Activated CD4-positive, alpha-beta T cell treated with anti-CD3 and anti-CD28 coated beads, Interleukin-2, amount 50 U/mL, for 16 hours (primary cell): Measurements from ENCODE around the gene CHSY1.
"Not testable (repeated sequence)": the region's sequence is repeated elsewhere in the genome, so short reads cannot be mapped to it uniquely, and the experiment has no call there.

Source experiments
- DNase-seq: peaks from one replicate; pipeline ENCODE4 v3.0.0-alpha.2; 2020

The CHSY1 gene

DNA sequence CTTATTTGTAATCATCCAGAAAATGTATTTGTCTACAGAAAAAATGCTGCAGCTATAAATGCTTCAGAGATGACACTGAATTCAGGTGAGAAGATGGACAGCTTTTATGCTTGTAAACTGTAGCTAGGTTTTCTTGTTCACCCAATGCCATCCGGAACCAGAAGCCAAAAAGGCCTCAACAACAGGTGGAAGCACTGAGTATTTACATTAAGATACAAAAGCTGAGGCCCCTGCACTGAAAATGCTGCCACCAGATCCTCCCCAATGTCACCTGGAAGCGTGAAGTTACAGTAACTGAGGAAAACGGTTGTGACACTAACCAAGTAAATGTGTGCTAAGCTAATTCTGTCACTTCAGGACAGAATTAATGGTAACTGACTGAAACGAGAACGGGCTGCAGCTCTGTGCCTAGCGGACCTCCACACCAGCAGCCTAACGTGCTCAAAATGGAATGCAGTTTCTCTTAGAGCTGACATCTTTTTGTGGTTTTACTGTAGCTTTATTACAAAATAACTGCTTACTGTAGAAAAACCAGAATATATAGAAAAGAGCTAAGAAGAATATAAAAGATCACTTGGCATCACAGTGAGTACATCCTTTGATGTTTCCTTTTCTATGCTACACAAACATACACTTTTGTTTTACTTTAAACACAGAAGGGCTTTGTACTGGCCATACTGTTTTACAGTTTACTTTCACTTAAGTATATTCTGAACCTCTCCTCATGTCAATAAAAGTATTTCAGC, 7.6 kb downstream of the CHSY1 start:
- no peak for DNase-seq

GRCh38 chr15:101243420-101243819, 8.4 kb downstream of the CHSY1 start:
- DNase-seq: no peak

- no peak for DNase-seq
Observed at GRCh38 chr15:101242999-101243336, 8.9 kb downstream of the CHSY1 start.

- peak; percentile 85 for DNase-seq
Observed at GRCh38 chr15:101242160-101242998, 9.5 kb downstream of the CHSY1 start.

GRCh38 chr15:101240358-101240757, 11.5 kb downstream of the CHSY1 start:
- DNase-seq: no peak

GRCh38 chr15:101239724-101240136, 12.1 kb downstream of the CHSY1 start:
- no peak for DNase-seq

GRCh38 chr15:101237251-101237650, 14.6 kb downstream of the CHSY1 start:
- no peak for DNase-seq

DNA sequence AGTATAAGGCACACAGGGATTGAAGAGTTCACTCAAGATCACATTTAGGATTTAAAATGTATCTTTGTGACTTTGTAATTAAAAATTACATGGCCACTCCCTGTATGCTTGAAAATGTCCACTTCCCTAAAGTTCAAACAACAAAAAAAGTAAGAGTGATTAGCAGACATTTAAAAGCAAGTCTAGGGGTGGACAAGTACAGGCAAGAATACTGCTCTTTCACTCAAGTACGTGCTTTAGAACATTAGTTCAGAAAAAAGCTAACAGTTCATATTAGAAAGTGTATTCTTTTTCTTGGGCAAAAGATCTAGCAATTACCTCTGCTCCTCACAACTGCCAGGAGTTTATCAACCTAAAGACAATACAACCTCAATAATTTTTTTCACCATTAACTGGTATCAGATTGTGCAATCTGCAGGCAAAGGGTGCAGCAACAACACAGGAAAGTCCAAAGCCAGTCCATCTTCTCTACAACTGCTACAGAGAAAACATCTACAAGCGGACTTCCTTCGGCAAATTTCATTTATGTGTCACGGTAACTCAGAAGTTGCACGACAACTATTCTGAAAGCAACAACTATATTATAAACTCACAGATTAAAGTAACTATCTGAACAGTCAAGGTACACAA, 18.1 kb downstream of the CHSY1 start:
- DNase-seq: no peak

DNA sequence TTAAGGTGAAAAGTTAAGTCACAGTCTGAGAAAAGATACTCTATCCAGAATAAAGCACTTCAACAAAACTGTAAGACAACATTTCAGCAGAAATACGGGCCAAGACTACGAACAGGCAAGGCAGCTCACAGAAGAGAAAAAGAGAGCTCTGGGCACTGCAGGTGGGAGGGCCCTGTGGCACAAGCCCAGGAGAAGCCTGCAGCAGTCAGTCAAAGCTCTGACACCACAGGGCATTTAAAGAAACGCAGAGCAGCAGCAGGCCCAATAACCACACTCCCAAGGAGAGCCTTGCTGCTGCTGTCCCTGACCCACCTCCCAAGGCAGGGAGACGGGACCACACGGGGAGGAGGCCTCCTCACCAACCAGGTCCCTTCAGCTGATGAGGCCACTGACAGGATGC, 19.2 kb downstream of the CHSY1 start:
- no peak for DNase-seq

GRCh38 chr15:101228313-101228712, 23.5 kb downstream of the CHSY1 start:
- no peak for DNase-seq

DNA sequence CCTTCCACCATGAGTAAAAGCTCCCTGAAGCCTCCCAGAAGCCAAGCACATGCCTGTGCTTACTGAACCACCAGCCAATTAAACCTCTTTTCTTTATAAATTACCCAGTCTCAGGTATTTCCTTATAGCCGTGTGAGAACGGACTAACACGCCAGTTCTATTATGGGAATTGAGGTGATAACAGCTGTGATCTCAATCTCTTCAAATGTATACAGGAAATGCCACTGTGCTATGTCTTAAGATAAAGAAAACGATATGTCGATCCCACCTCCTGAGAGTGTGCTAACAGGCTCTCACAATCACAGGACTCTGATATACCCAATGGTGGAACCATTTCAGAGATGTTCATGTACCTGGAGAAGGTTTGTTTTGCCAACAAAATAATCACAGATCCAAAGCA, 26.2 kb downstream of the CHSY1 start:
- DNase-seq: no peak

- DNase-seq: no peak
Observed at GRCh38 chr15:101221902-101222301, 29.9 kb downstream of the CHSY1 start.

- no peak for DNase-seq
Observed at GRCh38 chr15:101220060-101220459, 31.8 kb downstream of the CHSY1 start.

- no peak for DNase-seq
Observed at GRCh38 chr15:101219441-101219840, 32.4 kb downstream of the CHSY1 start.

DNA sequence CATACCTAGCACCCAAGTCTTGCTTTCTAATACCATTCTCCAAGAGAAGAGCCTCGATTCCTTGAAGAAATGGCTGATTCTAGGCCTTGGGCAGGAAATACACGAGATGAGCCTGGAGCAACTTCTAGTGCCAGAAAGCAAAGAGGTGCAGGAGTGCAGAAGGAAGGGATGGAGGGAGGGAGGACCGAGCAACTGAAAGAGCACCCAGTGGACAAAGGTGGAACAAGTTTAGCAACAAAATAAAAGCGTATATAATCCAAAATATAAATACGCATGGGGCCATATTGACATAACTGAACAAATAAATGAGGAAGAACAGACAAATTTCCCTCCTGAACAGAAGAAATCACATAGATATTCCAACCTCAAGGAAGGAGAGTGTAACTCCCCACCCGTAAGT, 34.4 kb downstream of the CHSY1 start:
- no peak for DNase-seq

GRCh38 chr15:101216100-101216499, 35.7 kb downstream of the CHSY1 start:
- no peak for DNase-seq

DNA sequence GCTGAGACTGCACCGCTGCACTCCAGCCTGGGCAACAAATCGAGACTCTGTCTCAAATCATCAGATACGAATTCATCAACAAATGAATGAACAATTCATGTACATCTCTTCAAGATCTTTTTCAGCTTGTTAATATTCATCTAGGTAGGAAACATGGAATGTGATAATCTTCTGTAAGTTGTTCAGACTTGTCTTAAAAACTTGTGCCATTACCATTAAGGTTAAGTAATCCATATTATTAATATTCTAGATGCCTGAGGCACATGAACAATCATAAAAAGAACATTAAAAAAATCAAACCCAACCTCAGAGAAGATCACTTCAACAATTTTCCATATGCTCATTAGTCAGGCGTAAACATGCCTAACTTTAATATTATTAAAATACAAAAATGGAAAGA, 36.2 kb downstream of the CHSY1 start:
- no peak for DNase-seq

DNA sequence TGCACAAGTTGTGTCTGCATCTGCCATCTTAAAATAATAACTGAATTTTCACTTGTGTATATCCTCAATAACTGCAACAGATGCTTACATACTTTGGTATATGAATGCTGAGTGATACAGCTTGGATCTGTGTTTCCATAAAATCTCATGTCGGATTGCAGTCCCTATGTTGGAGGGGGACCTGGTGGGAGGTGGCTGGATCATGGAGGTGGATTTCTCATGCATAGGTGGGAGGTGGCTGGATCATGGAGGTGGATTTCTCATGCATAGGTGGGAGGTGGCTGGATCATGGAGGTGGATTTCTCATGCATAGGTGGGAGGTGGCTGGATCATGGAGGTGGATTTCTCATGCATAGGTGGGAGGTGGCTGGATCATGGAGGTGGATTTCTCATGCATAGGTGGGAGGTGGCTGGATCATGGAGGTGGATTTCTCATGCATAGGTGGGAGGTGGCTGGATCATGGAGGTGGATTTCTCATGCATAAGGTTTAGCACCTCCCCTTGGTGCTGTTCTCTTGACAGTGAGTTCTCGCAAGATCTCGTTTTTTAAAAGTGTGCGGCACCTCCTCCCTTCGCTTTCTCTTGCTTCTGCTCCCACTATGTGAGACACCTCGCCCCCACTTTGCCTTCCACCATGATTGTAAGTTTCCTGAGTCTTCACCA, 37.3 kb downstream of the CHSY1 start:
- not testable (repeated sequence) for DNase-seq

DNA sequence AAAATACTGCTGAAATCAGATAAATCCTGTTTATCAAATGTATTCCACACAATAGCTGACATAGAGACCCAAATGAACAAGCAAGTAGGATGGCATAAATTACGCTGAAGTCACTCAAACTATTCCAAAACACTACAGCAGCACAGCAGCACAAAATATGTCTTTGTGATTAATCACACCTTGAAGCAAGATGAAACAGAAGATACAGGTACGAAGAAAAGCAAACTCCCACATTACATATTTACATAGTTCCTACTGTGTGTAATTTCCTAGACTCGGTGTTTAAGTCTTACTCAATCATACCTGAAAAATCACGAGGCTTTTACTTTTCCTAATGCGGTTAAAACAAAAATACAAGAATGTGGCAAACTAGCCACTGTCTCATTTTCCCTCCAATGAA, 38.3 kb downstream of the CHSY1 start:
- DNase-seq: no peak

DNA sequence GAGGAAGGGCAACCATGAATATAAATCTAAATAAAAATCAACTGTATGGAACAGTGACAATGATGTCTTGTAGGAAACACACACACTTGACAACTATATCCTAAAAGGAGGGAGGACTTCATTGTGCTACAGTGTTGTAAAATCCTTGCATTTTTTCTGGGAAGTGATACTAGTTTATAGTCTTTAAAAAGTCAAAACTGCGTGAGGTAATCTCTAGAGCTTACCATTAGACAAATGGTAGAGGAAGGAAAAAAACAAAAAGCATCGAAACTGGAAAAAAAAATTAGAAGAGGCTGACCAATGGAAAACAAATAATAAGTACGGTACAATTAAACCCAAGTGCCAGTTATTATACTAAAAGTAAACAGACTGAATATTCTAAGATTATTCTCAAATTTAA, 38.7 kb downstream of the CHSY1 start:
- no peak for DNase-seq

- no peak for DNase-seq
Observed at GRCh38 chr15:101211897-101212296, 40.0 kb downstream of the CHSY1 start.

GRCh38 chr15:101210466-101210865, 41.4 kb downstream of the CHSY1 start:
- DNase-seq: no peak

DNA sequence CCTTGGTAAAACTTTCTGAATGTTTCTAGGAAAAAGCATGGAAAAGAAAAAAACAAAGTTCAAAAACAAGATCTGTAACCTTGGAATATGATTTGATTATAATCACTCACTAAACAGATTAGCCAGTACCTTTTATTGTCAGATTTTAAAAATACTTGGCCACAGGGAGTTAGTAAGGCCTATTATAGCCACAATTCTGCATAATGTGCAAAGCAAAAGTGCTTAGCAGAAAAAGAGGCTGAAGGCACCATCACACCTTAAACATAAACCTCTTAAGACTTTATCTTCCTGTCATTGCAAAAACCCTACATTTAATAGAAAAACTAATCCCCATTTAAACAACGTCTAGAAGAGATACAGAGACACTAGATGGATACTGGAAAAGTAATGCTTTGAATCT, 41.8 kb downstream of the CHSY1 start:
- DNase-seq: no peak
